PC-9 (cell line): ENCODE data around the gene CACNA1B. TPM values are rescaled to one million over a fixed set of nuclear protein-coding genes. Genes with fewer than 3 reads are reported as not detected.

Source experiments
- BruUV-seq: library from RNA; stranded (reverse); fragments of 400-500 nt; replicated peaks from 2 replicates; lab custom pipeline; 2021; lab: Mats Ljungman, UMichigan
- CTCF ChIA-PET: fragments of 300-600 bp; sonication (Branson Sonifier 250); formaldehyde crosslinking; loops from one replicate; lab custom pipeline; 2022; ENCODE audit warnings: antibody characterized with exemption; lab: Charles Lee
- POLR2A ChIA-PET: fragments of 300-600 bp; sonication (Branson Sonifier 250); formaldehyde crosslinking; loops from one replicate; lab custom pipeline; 2022; ENCODE audit warnings: antibody characterized with exemption; ENCODE audit not compliant: unreplicated experiment; lab: Charles Lee
- DNase-seq, 2 experiments: peaks; one replicate each; pipeline versions ENCODE4 v3.0.0 to v3.0.0-alpha.2; 2015 to 2022; ENCODE audit warnings: mixed read lengths in 1 of 2
- H2AFZ ChIP-seq: fragments of 200-600 bp; sonication (generic); 2 replicates; pipeline ENCODE4 v1.8.1; 2017; ENCODE audit warnings: antibody characterized with exemption
- H3F3A ChIP-seq: fragments of 200-600 bp; sonication (generic); 2 replicates; pipeline ENCODE4 v1.8.1; 2017; ENCODE audit warnings: antibody characterized with exemption, mild to moderate bottlenecking, low read depth; ENCODE audit not compliant: insufficient read depth
- H3K27ac ChIP-seq: fragments of 200-600 bp; sonication (generic); 2 replicates; pipeline ENCODE4 v1.6.1; 2016; ENCODE audit warnings: mixed run types
- H3K27me3 ChIP-seq: fragments of 200-600 bp; sonication (generic); 2 replicates; pipeline ENCODE4 v1.6.1; 2016; ENCODE audit warnings: low read depth, mixed run types; ENCODE audit not compliant: insufficient read depth
- H3K36me3 ChIP-seq: fragments of 200-600 bp; sonication (generic); 2 replicates; pipeline ENCODE4 v1.6.1; 2016; ENCODE audit warnings: low read depth, mixed run types
- H3K4me1 ChIP-seq: fragments of 200-600 bp; sonication (generic); replicated peaks from 2 replicates; pipeline ENCODE4 v1.6.1; 2016; ENCODE audit warnings: mixed run types; ENCODE audit not compliant: insufficient read depth
- H3K4me2 ChIP-seq: fragments of 200-600 bp; sonication (generic); 2 replicates; pipeline ENCODE4 v1.6.1; 2017; ENCODE audit warnings: mixed run types
- H3K4me3 ChIP-seq: fragments of 200-600 bp; sonication (generic); 2 replicates; pipeline ENCODE4 v1.6.1; 2016; ENCODE audit warnings: mixed run types
- H3K79me2 ChIP-seq: fragments of 200-600 bp; sonication (generic); 2 replicates; pipeline ENCODE4 v1.6.1; 2017; ENCODE audit warnings: low read depth, mixed run types
- H3K9me2 ChIP-seq: fragments of 200-600 bp; sonication (generic); 2 replicates; pipeline ENCODE4 v1.8.1; 2017; ENCODE audit warnings: mild to moderate bottlenecking; ENCODE audit not compliant: insufficient read depth
- H3K9me3 ChIP-seq: fragments of 200-600 bp; sonication (generic); 2 replicates; pipeline ENCODE4 v1.8.1; 2016; ENCODE audit warnings: low read depth; ENCODE audit not compliant: insufficient read depth
- H4K20me1 ChIP-seq: fragments of 200-600 bp; sonication (generic); 2 replicates; pipeline ENCODE4 v1.8.1; 2017; ENCODE audit not compliant: insufficient read depth
- CTCF ChIP-seq: fragments of 200-600 bp; sonication (generic); conservative IDR thresholded peaks from 2 replicates; pipeline ENCODE4 v1.6.1; 2017; ENCODE audit warnings: mixed run types, antibody characterized with exemption, mild to moderate bottlenecking, moderate library complexity
- EZH2 ChIP-seq: fragments of 200-600 bp; sonication (generic); IDR thresholded peaks from 2 replicates; pipeline ENCODE4 v1.8.0; 2017; ENCODE audit warnings: antibody characterized with exemption, low read depth
- intact Hi-C: fragments of 100-400 bp; cut with micrococcal nuclease; formaldehyde crosslinking; loops from one replicate; pipeline ENCODE4 v1.10.0; 2022; ENCODE audit not compliant: unreplicated experiment
- total RNA-seq: library from RNA; stranded (reverse); gene quantifications from 2 replicates; pipeline ENCODE4 v1.2.3, GENCODE V29; 2021

CACNA1B gene
- total RNA-seq, 1 experiment from 2014 or later, result not detected

- CTCF ChIA-PET, result no interaction called here
- H3K27ac ChIP-seq, result no peak overlapping the region
- no peaks in the 10 kb centered on the region for H3K36me3 ChIP-seq
- H3K4me1 ChIP-seq, result no peaks in the 10 kb centered on the region
- no TSS peak for BruUV-seq
- H3K9me2 ChIP-seq, result no peaks in the 10 kb centered on the region
- POLR2A ChIA-PET, result no interaction called here
- DNase-seq, result no peak
- no peaks in the 10 kb centered on the region for H4K20me1 ChIP-seq
- H3K79me2 ChIP-seq, result no peaks in the 10 kb centered on the region
- no peak overlapping the region for H3K4me2 ChIP-seq
- TF ChIP-seq EZH2, result no peak
- no peak for TF ChIP-seq CTCF
- H3K9me3 ChIP-seq, result no peaks in the 10 kb centered on the region
- H2AFZ ChIP-seq, result no peak overlapping the region
- no peak overlapping the region for H3K4me3 ChIP-seq
- H3K27me3 ChIP-seq, result peaks cover 49% of the 10 kb centered on the region
- H3F3A ChIP-seq, result no peaks in the 10 kb centered on the region
- intact Hi-C loops, result no loop called here
Measured at GRCh38 chr9:137876781-137877386, 698 bp upstream of the CACNA1B start.

GRCh38 chr9:137878146-137878941 is 762 bp downstream of the CACNA1B start:
- ChIA-PET POLR2A (no interaction called here), CTCF (no interaction called here)
- no peak overlapping the region for H2AFZ ChIP-seq
- H3K79me2 ChIP-seq, result no peaks in the 10 kb centered on the region
- no peak overlapping the region for H3K27ac ChIP-seq
- no peak for TF ChIP-seq CTCF
- no peak for TF ChIP-seq EZH2
- H3K9me2 ChIP-seq, result no peaks in the 10 kb centered on the region
- H3K36me3 ChIP-seq, result no peaks in the 10 kb centered on the region
- no peaks in the 10 kb centered on the region for H3F3A ChIP-seq
- no TSS peak for BruUV-seq
- H3K4me3 ChIP-seq, result no peak overlapping the region
- no peaks in the 10 kb centered on the region for H3K4me1 ChIP-seq
- no peaks in the 10 kb centered on the region for H4K20me1 ChIP-seq
- H3K9me3 ChIP-seq, result no peaks in the 10 kb centered on the region
- no peak for DNase-seq
- no peak overlapping the region for H3K4me2 ChIP-seq
- H3K27me3 ChIP-seq, result peaks cover 42% of the 10 kb centered on the region
- intact Hi-C loops, result no loop called here

GRCh38 chr9:137879052-137879451 is 1.5 kb downstream of the CACNA1B start:
- Histone ChIP-seq H2AFZ (no peak overlapping the region), H3K27me3 (peaks cover 34% of the 10 kb centered on the region), H4K20me1 (no peaks in the 10 kb centered on the region), H3K36me3 (no peaks in the 10 kb centered on the region), H3K9me2 (no peaks in the 10 kb centered on the region), H3K4me2 (no peak overlapping the region), H3K27ac (no peak overlapping the region), H3K4me3 (no peak overlapping the region), H3K9me3 (no peaks in the 10 kb centered on the region), H3F3A (no peaks in the 10 kb centered on the region), H3K4me1 (no peaks in the 10 kb centered on the region), H3K79me2 (no peaks in the 10 kb centered on the region)
- POLR2A ChIA-PET, result no interaction called here
- TF ChIP-seq CTCF (no peak), EZH2 (no peak)
- CTCF ChIA-PET, result no interaction called here
- DNase-seq, result no peak
- intact Hi-C loops, result no loop called here
- BruUV-seq, result no TSS peak
